NCI-H2196 (cell line): Measurements from ENCODE around the gene MS4A12.
"Not testable (repeated sequence)": the region's sequence is repeated elsewhere in the genome, so short reads cannot be mapped to it uniquely, and the experiment has no call there.

Experiments
- DNase-seq: peaks from one replicate; lab custom pipeline; 2025; ENCODE audit not compliant: unreplicated experiment; lab: John Stamatoyannopoulos, UW

Gene MS4A12

DNA sequence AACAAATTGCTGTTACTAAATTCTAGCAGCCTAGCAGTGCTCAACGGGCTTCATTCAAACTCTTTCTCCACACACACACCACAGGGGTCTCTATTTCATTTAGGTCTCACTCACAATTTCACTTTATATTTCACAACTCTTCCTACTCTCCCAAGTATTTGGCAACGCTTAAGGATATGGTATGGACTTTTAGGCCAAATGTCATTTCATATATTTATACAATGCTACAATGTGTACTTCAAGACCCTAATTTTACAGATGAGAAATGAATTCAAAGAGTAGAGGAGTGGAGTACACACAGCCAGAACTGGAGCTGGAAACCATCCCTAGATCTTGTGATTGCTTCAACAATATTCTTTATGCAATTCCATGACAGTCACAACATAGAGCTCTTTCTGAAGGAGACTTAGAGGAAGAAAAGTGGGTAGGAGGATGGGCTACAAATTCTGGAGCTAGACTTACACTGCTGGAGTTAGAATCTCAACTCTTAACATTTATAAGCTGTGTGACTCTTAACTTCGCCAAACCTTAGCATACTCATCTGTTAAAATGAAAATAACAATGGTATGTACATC, 20.2 kb downstream of the MS4A12 start:
- no peak for DNase-seq

DNA sequence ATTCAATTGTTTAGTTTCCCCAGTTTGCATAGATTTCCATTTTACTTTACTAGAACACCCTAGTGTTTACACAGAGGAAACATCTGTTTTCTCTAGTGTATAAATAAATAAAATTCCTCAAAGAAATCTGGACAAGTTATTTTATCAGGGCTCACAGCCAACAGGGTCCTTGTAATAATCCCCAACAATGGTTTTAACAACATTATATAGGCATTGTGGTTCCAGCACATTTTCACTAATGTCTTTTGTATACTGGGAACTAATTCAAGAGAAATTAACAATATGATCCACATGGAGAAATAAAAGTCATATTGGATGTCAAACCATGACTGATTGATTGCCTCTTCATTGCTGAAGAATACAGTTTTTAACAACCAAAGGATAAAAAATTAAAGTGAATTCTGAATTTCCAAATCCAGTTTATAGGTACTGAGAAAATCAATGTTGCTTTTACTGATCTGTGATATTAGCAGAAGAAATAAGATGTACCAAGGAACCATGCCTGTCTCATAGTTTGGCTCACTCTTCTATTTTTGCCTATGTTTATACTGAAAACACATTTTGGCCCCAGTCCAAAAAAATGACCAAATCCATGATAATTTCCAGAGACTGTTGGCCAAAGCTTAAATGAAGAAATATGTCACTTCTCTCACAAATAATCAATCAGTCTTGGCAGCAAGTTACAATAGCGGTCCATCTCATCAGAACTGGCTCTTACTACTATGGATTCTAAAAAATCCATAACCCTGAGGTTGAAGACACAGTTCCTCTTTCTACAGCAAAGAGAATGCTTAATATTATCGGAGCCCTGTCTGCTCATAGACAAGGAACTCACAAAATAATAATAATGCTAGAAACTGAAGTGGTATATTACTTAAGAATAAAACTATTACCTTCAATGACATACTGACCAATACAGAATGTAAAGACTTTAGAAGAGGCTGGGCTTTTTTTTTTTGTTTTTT, 21.2 kb downstream of the MS4A12 start:
- no peak for DNase-seq

DNA sequence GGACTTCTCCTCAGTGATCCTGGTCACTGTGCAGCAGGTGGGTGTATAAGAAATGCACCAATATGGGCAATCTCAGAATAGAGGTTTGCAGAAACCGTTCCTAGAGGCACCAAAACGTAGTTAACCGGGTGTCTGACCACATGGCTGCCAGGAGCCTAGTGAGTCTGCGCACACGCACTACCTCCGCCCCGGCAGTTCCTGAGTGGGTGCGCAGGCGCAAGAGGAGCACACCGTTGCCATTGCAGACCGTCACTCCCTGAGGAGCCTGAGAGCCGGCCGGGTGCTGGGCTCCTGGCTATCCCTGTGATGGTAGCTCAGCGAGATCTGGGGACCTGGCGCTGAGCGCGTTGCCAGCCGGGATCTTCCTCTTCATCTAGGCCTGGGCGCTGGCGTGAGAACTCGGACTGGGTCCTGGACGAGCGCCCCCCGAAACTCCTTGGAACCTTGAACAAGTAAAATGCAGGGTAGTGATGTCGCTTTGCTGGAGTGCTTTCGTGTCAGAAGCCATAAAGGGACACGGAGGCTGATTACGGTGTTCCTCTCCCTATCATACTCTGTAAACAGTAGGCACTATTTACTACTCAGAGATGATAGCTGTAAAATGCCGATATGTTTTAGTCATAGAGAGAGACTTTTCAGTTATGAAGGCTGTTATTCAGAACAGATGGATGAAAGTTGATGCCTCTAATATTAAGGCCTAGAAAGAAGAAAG, 22.7 kb downstream of the MS4A12 start, which contains the start of gene MS4A13:
Gene MS4A13 (plus strand): TSS at position 249 of the 712 bp plus-strand sequence. CDS start 2,692 bp downstream, outside the sequence.
- no peak for DNase-seq

DNA sequence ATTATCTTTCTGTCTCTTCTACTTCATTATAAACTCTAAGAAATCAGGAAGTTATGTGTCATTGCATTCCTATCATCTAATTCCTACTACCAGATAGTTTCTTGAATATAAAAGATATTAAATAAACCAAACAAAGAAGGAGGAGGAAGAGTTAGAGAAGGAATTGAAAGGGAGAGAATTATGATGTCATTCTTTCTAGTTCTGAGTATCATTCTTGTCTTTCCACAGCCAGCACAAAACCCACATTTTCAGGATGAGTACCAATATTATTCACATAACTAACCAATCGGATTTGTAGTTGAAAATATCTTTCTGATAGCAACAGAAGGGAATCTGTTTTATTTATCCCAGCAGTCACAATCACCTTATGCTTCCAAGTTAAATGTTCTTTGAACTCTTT, 35.9 kb downstream of the MS4A12 start:
- no peak for DNase-seq

DNA sequence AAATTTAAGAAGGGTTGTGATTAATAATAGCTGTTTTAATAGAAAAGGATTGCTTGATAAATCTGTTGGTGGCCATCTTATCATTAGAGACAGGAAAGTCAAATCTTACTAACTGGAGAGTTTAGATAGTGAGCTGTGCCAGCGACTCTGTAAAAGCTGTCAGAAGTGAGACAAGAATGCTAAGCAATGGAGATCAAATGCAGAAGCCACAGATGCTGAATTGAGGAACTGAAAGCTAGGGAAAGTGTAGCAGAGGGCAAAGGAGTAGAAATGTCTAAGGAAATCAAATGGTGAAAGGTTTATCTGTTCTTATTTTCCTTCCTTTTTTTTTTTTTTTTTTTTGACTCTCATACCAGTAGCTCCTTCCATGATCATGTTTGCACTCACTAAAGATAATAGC, 36.4 kb downstream of the MS4A12 start:
- DNase-seq = no peak

DNA sequence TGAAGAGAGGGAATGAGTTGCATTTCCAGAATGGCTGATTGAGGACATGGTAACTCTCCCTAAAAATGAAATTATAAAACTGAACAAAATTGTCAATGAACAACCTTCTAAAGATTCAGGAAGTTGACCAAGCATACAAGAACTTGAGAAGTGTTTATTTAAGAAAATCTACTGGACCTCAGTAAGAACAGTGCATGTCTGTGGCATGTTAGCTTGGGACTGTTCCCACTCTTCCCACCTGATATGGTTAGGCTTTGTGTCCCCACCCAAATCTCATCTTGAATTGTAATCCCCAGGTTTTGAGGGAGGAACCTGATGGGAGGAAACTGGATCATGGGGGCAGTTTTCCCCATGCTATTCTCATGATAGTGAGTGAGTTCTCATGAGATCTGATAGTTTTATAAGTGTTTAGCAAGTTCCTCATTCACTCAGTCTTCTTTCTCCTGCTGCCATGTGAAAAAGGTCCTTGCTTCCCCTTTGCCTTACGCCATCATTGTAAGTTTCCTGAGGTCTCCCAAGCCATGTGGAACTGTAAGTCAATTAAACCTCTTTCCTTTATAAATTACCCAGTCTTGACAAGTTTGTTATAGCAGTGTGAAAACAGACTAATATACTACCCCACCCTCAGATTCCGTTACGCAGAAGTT, 38.0 kb downstream of the MS4A12 start:
- no peak for DNase-seq

DNA sequence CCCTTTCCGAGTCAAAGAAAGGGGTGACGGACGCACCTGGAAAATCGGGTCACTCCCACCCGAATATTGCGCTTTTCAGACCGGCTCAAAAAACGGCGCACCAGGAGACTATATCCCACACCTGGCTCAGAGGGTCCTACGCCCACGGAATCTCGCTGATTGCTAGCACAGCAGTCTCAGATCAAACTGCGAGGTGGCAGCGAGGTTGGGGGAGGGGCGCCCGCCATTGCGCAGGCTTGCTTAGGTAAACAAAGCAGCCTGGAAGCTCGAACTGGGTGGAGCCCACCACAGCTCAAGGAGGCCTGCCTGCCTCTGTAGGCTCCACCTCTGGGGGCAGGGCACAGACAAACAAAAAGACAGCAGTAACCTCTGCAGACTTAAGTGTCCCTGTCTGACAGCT, 39.8 kb downstream of the MS4A12 start:
- DNase-seq = not testable (repeated sequence)

DNA sequence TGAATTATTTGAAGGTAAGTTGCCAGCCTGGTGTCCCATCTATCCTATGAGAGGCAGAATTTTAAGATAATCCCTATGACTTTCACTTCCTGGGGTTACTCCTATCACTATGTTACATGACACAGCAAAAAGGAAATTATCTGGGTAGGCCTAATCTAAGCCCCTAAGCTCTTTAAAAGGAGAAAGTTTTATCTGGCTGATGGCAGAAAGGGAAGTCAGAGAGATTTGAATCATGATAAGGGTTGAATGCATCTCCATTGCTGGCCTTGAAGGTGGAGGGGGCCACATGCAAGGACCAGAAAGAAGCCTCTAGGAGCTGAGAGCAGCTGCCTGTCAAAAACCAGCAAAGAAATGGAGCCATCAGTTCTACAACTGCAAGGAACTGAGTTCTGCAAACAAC, 46.0 kb downstream of the MS4A12 start:
- DNase-seq = not testable (repeated sequence)

DNA sequence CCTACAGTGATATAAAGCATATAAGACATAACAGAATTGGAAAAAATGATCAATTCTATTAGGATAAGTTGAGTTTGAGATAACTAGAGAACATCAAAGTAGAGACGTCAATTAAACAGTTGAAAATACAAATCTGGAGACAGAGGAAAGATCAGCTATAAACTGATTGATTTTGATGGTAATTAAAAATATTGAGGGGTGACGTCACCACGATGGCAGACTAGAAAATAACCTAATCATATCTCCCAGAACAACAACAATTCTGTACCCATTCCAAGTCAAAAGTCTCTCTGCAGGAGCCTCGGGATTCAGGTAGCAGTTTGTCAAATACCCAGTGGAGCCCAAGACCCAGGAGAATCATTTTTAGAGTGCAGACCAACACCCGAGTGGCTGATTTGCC, 51.5 kb downstream of the MS4A12 start:
- DNase-seq = no peak
